ENCODE results near the gene REEP1.

DNA sequence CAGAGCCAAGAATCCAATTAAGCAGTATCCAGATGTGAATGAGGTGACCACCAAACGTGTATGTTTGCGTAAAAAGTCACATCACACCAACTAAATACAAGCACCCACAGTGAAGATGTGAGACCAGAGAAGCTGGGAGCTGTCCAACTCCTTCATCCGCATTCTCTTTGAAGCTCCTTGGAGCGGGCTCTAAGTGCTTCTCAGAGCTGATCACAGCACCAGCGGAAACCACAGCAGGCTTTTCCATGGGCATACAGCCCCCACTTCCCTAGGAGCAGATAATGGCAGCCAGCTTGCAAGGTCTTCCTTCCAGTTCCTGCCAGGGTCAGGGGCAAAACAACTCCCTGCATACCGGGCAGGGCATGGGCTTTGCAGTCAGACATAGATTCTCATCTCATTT lies 36.4 kb downstream of the REEP1 start:
- TF ChIP-seq, protein P1, sequence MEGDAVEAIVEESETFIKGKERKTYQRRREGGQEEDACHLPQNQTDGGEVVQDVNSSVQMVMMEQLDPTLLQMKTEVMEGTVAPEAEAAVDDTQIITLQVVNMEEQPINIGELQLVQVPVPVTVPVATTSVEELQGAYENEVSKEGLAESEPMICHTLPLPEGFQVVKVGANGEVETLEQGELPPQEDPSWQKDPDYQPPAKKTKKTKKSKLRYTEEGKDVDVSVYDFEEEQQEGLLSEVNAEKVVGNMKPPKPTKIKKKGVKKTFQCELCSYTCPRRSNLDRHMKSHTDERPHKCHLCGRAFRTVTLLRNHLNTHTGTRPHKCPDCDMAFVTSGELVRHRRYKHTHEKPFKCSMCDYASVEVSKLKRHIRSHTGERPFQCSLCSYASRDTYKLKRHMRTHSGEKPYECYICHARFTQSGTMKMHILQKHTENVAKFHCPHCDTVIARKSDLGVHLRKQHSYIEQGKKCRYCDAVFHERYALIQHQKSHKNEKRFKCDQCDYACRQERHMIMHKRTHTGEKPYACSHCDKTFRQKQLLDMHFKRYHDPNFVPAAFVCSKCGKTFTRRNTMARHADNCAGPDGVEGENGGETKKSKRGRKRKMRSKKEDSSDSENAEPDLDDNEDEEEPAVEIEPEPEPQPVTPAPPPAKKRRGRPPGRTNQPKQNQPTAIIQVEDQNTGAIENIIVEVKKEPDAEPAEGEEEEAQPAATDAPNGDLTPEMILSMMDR (IDR thresholded peaks at IDR 0.05): no peak
- TF ChIP-seq ZFP36 (IDR thresholded peaks at IDR 0.05; ENCODE audit: borderline replicate concordance, partially characterized antibody): no peak
